IgD-negative memory B cell (primary cell): ENCODE results near the gene PLEKHO2. TPM values are rescaled to one million over a fixed set of nuclear protein-coding genes. Genes with fewer than 3 reads are reported as not detected.

Experiments
- H3K27ac Mint-ChIP-seq, 3 donors: one replicate each; pipeline ENCODE4 v1.8.0; 2020 to 2022; ENCODE audit warnings: mild to moderate bottlenecking in 3 of 3, mixed read lengths in 3 of 3, moderate library complexity in 1 of 3
- H3K27me3 Mint-ChIP-seq: one replicate; pipeline ENCODE4 v1.8.0; 2021; ENCODE audit warnings: mixed read lengths
- H3K36me3 Mint-ChIP-seq: one replicate; pipeline ENCODE4 v1.8.0; 2020; ENCODE audit warnings: mild to moderate bottlenecking, mixed read lengths
- H3K4me1 Mint-ChIP-seq, 3 donors: one replicate each; pipeline ENCODE4 v1.8.0; 2020 to 2022; ENCODE audit warnings: mixed read lengths in 3 of 3, mild to moderate bottlenecking in 1 of 3
- H3K4me3 Mint-ChIP-seq, 4 donors: one replicate each; pipeline ENCODE4 v1.8.0; 2020 to 2022; ENCODE audit warnings: mild to moderate bottlenecking in 4 of 4, mixed read lengths in 4 of 4, moderate library complexity in 3 of 4
- H3K9me3 Mint-ChIP-seq, 3 donors: one replicate each; pipeline ENCODE4 v1.8.0; 2020 to 2021; ENCODE audit warnings: mixed read lengths in 3 of 3, mild to moderate bottlenecking in 1 of 3
- polyA plus RNA-seq: library from polyadenylated mRNA; unstranded; fragments of 300-500 nt; fragmentation: Illumina TruSeq; gene quantifications from one replicate; pipeline ENCODE4 v1.2.3, GENCODE V29; 2021

PLEKHO2 gene
- polyA plus RNA-seq, 1 donor from 2014 or later: 45.1 TPM

- H3K4me3 Mint-ChIP-seq: no peak overlapping the region
- no peaks in the 10 kb centered on the region for H3K4me1 Mint-ChIP-seq
- peaks cover 3% of the 10 kb centered on the region for H3K36me3 Mint-ChIP-seq
- no peaks in the 10 kb centered on the region for H3K9me3 Mint-ChIP-seq
- H3K27me3 Mint-ChIP-seq: no peaks in the 10 kb centered on the region
- no peak overlapping the region for H3K27ac Mint-ChIP-seq
These were observed 75.5 kb downstream of the PLEKHO2 start for GRCh38 chr15:64917211-64917610.

Other genes with a start within 250 kb of the PLEKHO2 start
- 0.14 TPM for gene RBPMS2, start 66.3 kb upstream of the PLEKHO2 start, polyA plus RNA-seq
- gene PIF1, start 16.3 kb upstream of the PLEKHO2 start, polyA plus RNA-seq: 2.4 TPM
- 3.4 TPM for gene ANKDD1A, start 70.0 kb downstream of the PLEKHO2 start, polyA plus RNA-seq
- gene SPG21, start 148.0 kb downstream of the PLEKHO2 start, polyA plus RNA-seq: 137 TPM
- 15.8 TPM for gene MTFMT, start 187.7 kb downstream of the PLEKHO2 start, polyA plus RNA-seq
- not detected for gene SLC51B, start 203.5 kb downstream of the PLEKHO2 start, polyA plus RNA-seq
- not detected for gene RASL12, start 226.1 kb downstream of the PLEKHO2 start, polyA plus RNA-seq
- gene KBTBD13, start 234.8 kb downstream of the PLEKHO2 start, polyA plus RNA-seq: not detected